H1 (cell line): ENCODE results near the gene TSGA10. TPM values are rescaled to one million over a fixed set of nuclear protein-coding genes. Genes with fewer than 3 reads are reported as not detected.

Experiments
- ASH2L ChIP-seq: fragments of 200-600, 300-600 bp; sonication (generic); IDR thresholded peaks from one replicate; pipeline ENCODE4 v1.7.1; 2017; ENCODE audit warnings: low read length
- CEBPB ChIP-seq: IDR thresholded peaks from 2 replicates; pipeline ENCODE4 v1.6.1; 2012; ENCODE audit warnings: low read depth, low read length
- EGR1 ChIP-seq: IDR thresholded peaks from 2 replicates; pipeline ENCODE4 v1.6.1; 2011; ENCODE audit warnings: low read depth, low read length, borderline replicate concordance
- GTF2F1 ChIP-seq: IDR thresholded peaks from 2 replicates; pipeline ENCODE4 v1.6.1; 2012; ENCODE audit warnings: low read depth, low read length, improper control_type of control experiment, borderline replicate concordance
- KDM5A ChIP-seq: fragments of 200-600 bp; IDR thresholded peaks from 2 replicates; pipeline ENCODE4 v1.7.1; 2012; ENCODE audit warnings: mild to moderate bottlenecking, low read length, inconsistent platforms, mixed read lengths
- MAFK ChIP-seq: IDR thresholded peaks from 2 replicates; pipeline ENCODE4 v1.6.1; 2012; ENCODE audit warnings: low read depth, mild to moderate bottlenecking, improper control_type of control experiment, low read length
- NRF1 ChIP-seq: IDR thresholded peaks from 2 replicates; pipeline ENCODE4 v1.6.1; 2011; ENCODE audit warnings: mild to moderate bottlenecking, low read depth, low read length, improper control_type of control experiment
- SIN3A ChIP-seq, 2 experiments: IDR thresholded peaks in 1 of 2; conservative IDR thresholded peaks in 1 of 2; 2 replicates each; pipeline ENCODE4 v1.6.1; 2011 to 2012; ENCODE audit warnings: low read length in 2 of 2, improper control_type of control experiment in 1 of 2, low read depth in 1 of 2, mild to moderate bottlenecking in 1 of 2
- SP1 ChIP-seq: IDR thresholded peaks from 2 replicates; pipeline ENCODE4 v1.6.1; 2011; ENCODE audit warnings: low read depth, low read length
- SP2 ChIP-seq: IDR thresholded peaks from 2 replicates; pipeline ENCODE4 v1.6.1; 2012; ENCODE audit warnings: mild to moderate bottlenecking, low read length, inconsistent platforms
- SRF ChIP-seq: IDR thresholded peaks from 2 replicates; pipeline ENCODE4 v1.6.1; 2011; ENCODE audit warnings: mild to moderate bottlenecking, low read depth, low read length, moderate library complexity
- TAF7 ChIP-seq: optimal IDR thresholded peaks from 2 replicates; pipeline ENCODE3; 2011; ENCODE audit warnings: low read depth, mild to moderate bottlenecking, inconsistent platforms, low read length, moderate library complexity, borderline replicate concordance
- TCF12 ChIP-seq: IDR thresholded peaks from 2 replicates; pipeline ENCODE4 v1.6.1; 2011; ENCODE audit warnings: low read depth, mild to moderate bottlenecking, low read length
- polyA plus RNA-seq, 7 experiments: library from polyadenylated mRNA; depleted of rRNA in 3 of 7; stranded (reverse) in 5 of 7; unstranded in 2 of 7; fragments of >200 nt in 5 of 7; fragments of 200-250 nt in 2 of 7; gene quantifications; 1 replicate in 5 of 7; 2 replicates in 1 of 7; 4 replicates in 1 of 7; pipeline versions ENCODE4 v1.2.1 to v1.2.3, GENCODE V29; 2011 to 2013; ENCODE audit warnings: missing spikeins in 2 of 7, mixed read lengths in 2 of 7
- total RNA-seq: library from RNA; stranded (reverse); fragmentation: NEBNext Ultra II Directional; extraction: Animal tissue kit (Norgen Biotek cat#: 25700); gene quantifications from 2 replicates; pipeline ENCODE4 v1.2.1, GENCODE V29; 2021
- TF ChIP-seq, protein P1 (sequence below): fragments of 300-600 bp; sonication (generic); IDR thresholded peaks from 2 replicates; pipeline ENCODE4 v1.7.1; 2012; ENCODE audit warnings: low read length, moderate library complexity, mild to moderate bottlenecking, inconsistent platforms; ENCODE audit not compliant: insufficient replicate concordance

Gene TSGA10
- total and polyA plus RNA-seq, 2 of the 8 experiments (the other 6 are each of a cell fraction or from before 2014, with no cell fraction given), result 2.2 to 7.4 TPM

DNA sequence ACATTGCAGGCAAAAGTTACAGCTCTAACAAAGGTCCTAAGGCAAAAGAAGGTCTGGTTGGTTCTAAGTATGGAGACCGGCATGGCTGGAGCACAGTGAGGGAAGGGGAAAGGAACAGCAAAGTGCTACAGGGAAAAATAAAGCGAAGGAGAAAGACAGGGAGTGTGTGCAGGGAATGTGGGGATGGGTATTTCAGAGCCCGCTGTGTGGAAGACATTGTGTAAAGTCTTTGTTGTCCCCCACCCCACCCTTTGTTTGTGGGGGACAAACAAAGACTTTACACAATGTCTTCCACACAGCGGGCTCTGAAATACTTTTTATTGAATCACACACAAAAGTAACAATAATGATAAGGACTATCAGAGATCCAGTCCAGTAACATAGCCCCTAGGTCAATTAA lies 42.1 kb downstream of the TSGA10 start (continued):
- TF ChIP-seq, protein P1, sequence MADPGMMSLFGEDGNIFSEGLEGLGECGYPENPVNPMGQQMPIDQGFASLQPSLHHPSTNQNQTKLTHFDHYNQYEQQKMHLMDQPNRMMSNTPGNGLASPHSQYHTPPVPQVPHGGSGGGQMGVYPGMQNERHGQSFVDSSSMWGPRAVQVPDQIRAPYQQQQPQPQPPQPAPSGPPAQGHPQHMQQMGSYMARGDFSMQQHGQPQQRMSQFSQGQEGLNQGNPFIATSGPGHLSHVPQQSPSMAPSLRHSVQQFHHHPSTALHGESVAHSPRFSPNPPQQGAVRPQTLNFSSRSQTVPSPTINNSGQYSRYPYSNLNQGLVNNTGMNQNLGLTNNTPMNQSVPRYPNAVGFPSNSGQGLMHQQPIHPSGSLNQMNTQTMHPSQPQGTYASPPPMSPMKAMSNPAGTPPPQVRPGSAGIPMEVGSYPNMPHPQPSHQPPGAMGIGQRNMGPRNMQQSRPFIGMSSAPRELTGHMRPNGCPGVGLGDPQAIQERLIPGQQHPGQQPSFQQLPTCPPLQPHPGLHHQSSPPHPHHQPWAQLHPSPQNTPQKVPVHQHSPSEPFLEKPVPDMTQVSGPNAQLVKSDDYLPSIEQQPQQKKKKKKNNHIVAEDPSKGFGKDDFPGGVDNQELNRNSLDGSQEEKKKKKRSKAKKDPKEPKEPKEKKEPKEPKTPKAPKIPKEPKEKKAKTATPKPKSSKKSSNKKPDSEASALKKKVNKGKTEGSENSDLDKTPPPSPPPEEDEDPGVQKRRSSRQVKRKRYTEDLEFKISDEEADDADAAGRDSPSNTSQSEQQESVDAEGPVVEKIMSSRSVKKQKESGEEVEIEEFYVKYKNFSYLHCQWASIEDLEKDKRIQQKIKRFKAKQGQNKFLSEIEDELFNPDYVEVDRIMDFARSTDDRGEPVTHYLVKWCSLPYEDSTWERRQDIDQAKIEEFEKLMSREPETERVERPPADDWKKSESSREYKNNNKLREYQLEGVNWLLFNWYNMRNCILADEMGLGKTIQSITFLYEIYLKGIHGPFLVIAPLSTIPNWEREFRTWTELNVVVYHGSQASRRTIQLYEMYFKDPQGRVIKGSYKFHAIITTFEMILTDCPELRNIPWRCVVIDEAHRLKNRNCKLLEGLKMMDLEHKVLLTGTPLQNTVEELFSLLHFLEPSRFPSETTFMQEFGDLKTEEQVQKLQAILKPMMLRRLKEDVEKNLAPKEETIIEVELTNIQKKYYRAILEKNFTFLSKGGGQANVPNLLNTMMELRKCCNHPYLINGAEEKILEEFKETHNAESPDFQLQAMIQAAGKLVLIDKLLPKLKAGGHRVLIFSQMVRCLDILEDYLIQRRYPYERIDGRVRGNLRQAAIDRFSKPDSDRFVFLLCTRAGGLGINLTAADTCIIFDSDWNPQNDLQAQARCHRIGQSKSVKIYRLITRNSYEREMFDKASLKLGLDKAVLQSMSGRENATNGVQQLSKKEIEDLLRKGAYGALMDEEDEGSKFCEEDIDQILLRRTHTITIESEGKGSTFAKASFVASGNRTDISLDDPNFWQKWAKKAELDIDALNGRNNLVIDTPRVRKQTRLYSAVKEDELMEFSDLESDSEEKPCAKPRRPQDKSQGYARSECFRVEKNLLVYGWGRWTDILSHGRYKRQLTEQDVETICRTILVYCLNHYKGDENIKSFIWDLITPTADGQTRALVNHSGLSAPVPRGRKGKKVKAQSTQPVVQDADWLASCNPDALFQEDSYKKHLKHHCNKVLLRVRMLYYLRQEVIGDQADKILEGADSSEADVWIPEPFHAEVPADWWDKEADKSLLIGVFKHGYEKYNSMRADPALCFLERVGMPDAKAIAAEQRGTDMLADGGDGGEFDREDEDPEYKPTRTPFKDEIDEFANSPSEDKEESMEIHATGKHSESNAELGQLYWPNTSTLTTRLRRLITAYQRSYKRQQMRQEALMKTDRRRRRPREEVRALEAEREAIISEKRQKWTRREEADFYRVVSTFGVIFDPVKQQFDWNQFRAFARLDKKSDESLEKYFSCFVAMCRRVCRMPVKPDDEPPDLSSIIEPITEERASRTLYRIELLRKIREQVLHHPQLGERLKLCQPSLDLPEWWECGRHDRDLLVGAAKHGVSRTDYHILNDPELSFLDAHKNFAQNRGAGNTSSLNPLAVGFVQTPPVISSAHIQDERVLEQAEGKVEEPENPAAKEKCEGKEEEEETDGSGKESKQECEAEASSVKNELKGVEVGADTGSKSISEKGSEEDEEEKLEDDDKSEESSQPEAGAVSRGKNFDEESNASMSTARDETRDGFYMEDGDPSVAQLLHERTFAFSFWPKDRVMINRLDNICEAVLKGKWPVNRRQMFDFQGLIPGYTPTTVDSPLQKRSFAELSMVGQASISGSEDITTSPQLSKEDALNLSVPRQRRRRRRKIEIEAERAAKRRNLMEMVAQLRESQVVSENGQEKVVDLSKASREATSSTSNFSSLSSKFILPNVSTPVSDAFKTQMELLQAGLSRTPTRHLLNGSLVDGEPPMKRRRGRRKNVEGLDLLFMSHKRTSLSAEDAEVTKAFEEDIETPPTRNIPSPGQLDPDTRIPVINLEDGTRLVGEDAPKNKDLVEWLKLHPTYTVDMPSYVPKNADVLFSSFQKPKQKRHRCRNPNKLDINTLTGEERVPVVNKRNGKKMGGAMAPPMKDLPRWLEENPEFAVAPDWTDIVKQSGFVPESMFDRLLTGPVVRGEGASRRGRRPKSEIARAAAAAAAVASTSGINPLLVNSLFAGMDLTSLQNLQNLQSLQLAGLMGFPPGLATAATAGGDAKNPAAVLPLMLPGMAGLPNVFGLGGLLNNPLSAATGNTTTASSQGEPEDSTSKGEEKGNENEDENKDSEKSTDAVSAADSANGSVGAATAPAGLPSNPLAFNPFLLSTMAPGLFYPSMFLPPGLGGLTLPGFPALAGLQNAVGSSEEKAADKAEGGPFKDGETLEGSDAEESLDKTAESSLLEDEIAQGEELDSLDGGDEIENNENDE, result no peak
- no peak for TF ChIP-seq GTF2F1
- no peak for TF ChIP-seq CEBPB
- TF ChIP-seq SRF, result no peak
- no peak for TF ChIP-seq TAF7
- no peak for TF ChIP-seq EGR1
- no peak for TF ChIP-seq ASH2L
- no peak for TF ChIP-seq SP1
- no peak for TF ChIP-seq SIN3A (conservative IDR thresholded peaks at IDR 0.05 in 1 of 2, IDR thresholded peaks at IDR 0.05 in 1 of 2; ENCODE audit: low read depth in 1 of 2, low read length in 2 of 2)
- TF ChIP-seq KDM5A, result no peak
- no peak for TF ChIP-seq NRF1
- no peak for TF ChIP-seq TCF12
- TF ChIP-seq MAFK, result no peak
- no peak for TF ChIP-seq SP2
